Osteocyte (in vitro differentiated cells): ENCODE results near the gene HARS1. TPM values are rescaled to one million over a fixed set of nuclear protein-coding genes. Genes with fewer than 3 reads are reported as not detected.
"Not testable (repeated sequence)": the region's sequence is repeated elsewhere in the genome, so short reads cannot be mapped to it uniquely, and the experiment has no call there.

Source experiments
- DNase-seq: peaks from one replicate; pipeline ENCODE4 v3.0.0; 2021; ENCODE audit warnings: mixed read lengths; ENCODE audit not compliant: unreplicated experiment; ENCODE audit errors: extremely low spot score
- H3K27ac Mint-ChIP-seq: one replicate; pipeline ENCODE4 v1.8.0; 2021; ENCODE audit warnings: mild to moderate bottlenecking, mixed read lengths; ENCODE audit not compliant: unreplicated experiment
- H3K27me3 Mint-ChIP-seq: one replicate; pipeline ENCODE4 v1.8.0; 2021; ENCODE audit warnings: mixed read lengths; ENCODE audit not compliant: unreplicated experiment
- H3K36me3 Mint-ChIP-seq: one replicate; pipeline ENCODE4 v1.8.0; 2021; ENCODE audit warnings: mixed read lengths; ENCODE audit not compliant: unreplicated experiment
- H3K4me1 Mint-ChIP-seq: one replicate; pipeline ENCODE4 v1.8.0; 2021; ENCODE audit warnings: mixed read lengths; ENCODE audit not compliant: unreplicated experiment
- H3K4me3 Mint-ChIP-seq: one replicate; pipeline ENCODE4 v1.8.0; 2021; ENCODE audit warnings: mild to moderate bottlenecking, moderate library complexity, mixed read lengths; ENCODE audit not compliant: unreplicated experiment
- H3K9me3 Mint-ChIP-seq: one replicate; pipeline ENCODE4 v1.8.0; 2021; ENCODE audit warnings: mixed read lengths; ENCODE audit not compliant: unreplicated experiment
- CTCF ChIP-seq: fragments of 200-600 bp; sonication (generic); IDR thresholded peaks from 2 replicates; pipeline ENCODE4 v1.5.0; 2021; ENCODE audit warnings: antibody characterized with exemption, mild to moderate bottlenecking, moderate library complexity
- microRNA-seq: library from miRNA; unstranded; fragments of <30 nt; microRNA quantifications from one replicate; pipeline ENCODE4 v1.1.0, GENCODE V29; 2020; ENCODE audit not compliant: unreplicated experiment
- total RNA-seq: library from RNA; stranded (reverse); gene quantifications from 2 replicates; pipeline ENCODE4 v1.2.1, GENCODE V29; 2021

Gene HARS1
- total RNA-seq, 1 donor from 2014 or later: 65.3 TPM

- H3K9me3 Mint-ChIP-seq: no peaks in the 10 kb centered on the region
- H3K36me3 Mint-ChIP-seq: no peaks in the 10 kb centered on the region
- H3K27me3 Mint-ChIP-seq: peaks cover 5% of the 10 kb centered on the region
- no peak overlapping the region for H3K4me3 Mint-ChIP-seq
- no peaks in the 10 kb centered on the region for H3K4me1 Mint-ChIP-seq
- DNase-seq: peak; percentile 3
- no peak overlapping the region for H3K27ac Mint-ChIP-seq
- TF ChIP-seq CTCF: no peak
Measured at GRCh38 chr5:140627972-140628371, 63.2 kb downstream of the HARS1 start.

DNA sequence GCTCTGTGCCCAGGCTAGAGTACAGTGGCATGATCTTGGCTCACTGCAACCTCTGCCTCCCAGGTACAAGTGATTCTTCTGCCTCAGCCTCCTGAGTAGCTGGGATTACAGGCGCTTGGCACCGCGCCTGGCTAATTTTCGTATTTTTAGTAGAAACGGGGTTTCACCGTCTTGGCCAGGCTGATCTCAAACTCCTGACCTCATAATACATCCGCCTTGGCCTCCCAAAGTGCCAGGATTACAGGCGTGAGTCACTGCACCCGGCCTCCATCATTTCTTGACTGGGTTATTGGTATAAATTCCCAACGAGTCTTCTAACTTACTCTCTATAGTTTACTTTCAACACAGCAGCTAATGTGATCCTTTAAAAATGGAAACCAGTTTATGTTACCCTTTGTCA, 66.3 kb downstream of the HARS1 start:
- not testable (repeated sequence) for H3K4me1 Mint-ChIP-seq, H3K9me3 Mint-ChIP-seq, H3K27ac Mint-ChIP-seq, H3K4me3 Mint-ChIP-seq, H3K36me3 Mint-ChIP-seq
- H3K27me3 Mint-ChIP-seq: peaks cover 18% of the 10 kb centered on the region
- peak; percentile 63 for DNase-seq

Small RNA genes within 50 kb of the gene (microRNA-seq; reads per million reads assigned to microRNA genes)
- not detected for gene MIR3655

Other genes with a start within 250 kb of the HARS1 start
- 13.2 and 14.7 TPM in 2 replicates for gene EIF4EBP3, start 143.7 kb downstream of the HARS1 start, total RNA-seq
- gene SRA1, start 133.9 kb downstream of the HARS1 start, total RNA-seq: 41.9 and 43.7 TPM in 2 replicates
- 62.3 and 70.7 TPM in 2 replicates for gene APBB3, start 126.8 kb downstream of the HARS1 start, total RNA-seq
- gene SLC35A4, start 126.5 kb downstream of the HARS1 start, total RNA-seq: 79.6 and 80.9 TPM in 2 replicates
- not detected in 2 replicates for gene CD14, start 58.2 kb downstream of the HARS1 start, total RNA-seq
- gene TMCO6, start 51.9 kb downstream of the HARS1 start, total RNA-seq: 10.4 and 10.5 TPM in 2 replicates
- gene NDUFA2, start 43.7 kb downstream of the HARS1 start, total RNA-seq: 44.5 and 50.2 TPM in 2 replicates
- 86.5 and 89.9 TPM in 2 replicates for gene IK, start 43.5 kb downstream of the HARS1 start, total RNA-seq
- 28.3 and 28.9 TPM in 2 replicates for gene WDR55, start 26.5 kb downstream of the HARS1 start, total RNA-seq
- gene DND1, start 17.8 kb downstream of the HARS1 start, total RNA-seq: 1.6 and 1.9 TPM in 2 replicates
- gene HARS2, start 85 bp upstream of the HARS1 start, total RNA-seq: 27.2 and 28.8 TPM in 2 replicates
- 47.5 and 50.9 TPM in 2 replicates for gene ZMAT2, start 9.1 kb upstream of the HARS1 start, total RNA-seq
- gene PCDHA1, start 94.8 kb upstream of the HARS1 start, total RNA-seq: not detected in 2 replicates
- 0.99 and 1.6 TPM in 2 replicates for gene PCDHA2, start 103.5 kb upstream of the HARS1 start, total RNA-seq
- 0.19 and 0.42 TPM in 2 replicates for gene PCDHA3, start 109.7 kb upstream of the HARS1 start, total RNA-seq
- 12.2 and 12.8 TPM in 2 replicates for gene PCDHA4, start 115.7 kb upstream of the HARS1 start, total RNA-seq
- 1.0 and 1.1 TPM in 2 replicates for gene PCDHA5, start 130.2 kb upstream of the HARS1 start, total RNA-seq
- 20.2 TPM in 2 replicates for gene PCDHA6, start 136.6 kb upstream of the HARS1 start, total RNA-seq
- 2.0 and 2.1 TPM in 2 replicates for gene PCDHA7, start 142.9 kb upstream of the HARS1 start, total RNA-seq
- gene PCDHA8, start 149.8 kb upstream of the HARS1 start, total RNA-seq: 1.9 and 2.0 TPM in 2 replicates
- 1.7 and 1.8 TPM in 2 replicates for gene PCDHA9, start 157.0 kb upstream of the HARS1 start, total RNA-seq
- 6.0 and 6.1 TPM in 2 replicates for gene PCDHA10, start 164.5 kb upstream of the HARS1 start, total RNA-seq
- gene PCDHA11, start 177.6 kb upstream of the HARS1 start, total RNA-seq: 7.2 and 8.2 TPM in 2 replicates
- 9.1 and 12.4 TPM in 2 replicates for gene PCDHA12, start 183.9 kb upstream of the HARS1 start, total RNA-seq
- gene PCDHA13, start 190.8 kb upstream of the HARS1 start, total RNA-seq: 1.5 and 1.7 TPM in 2 replicates
- 3.3 TPM in 2 replicates for gene PCDHAC1, start 234.9 kb upstream of the HARS1 start, total RNA-seq